ENCODE data around the gene ENTREP1.
A peak's percentile ranks its signal among the peaks of the same experiment; 100 is the strongest.
"Not testable (repeated sequence)": the region's sequence is repeated elsewhere in the genome, so short reads cannot be mapped to it uniquely, and the experiment has no call there.

ENTREP1 gene

GRCh38 chr9:69411931-69412740 is 87.1 kb downstream of the ENTREP1 start:
- DNase-seq, result peak; percentile 50

GRCh38 chr9:69412741-69413150 is 87.7 kb downstream of the ENTREP1 start:
- DNase-seq, result peak; percentile 65

GRCh38 chr9:69420611-69421270 is 95.7 kb downstream of the ENTREP1 start:
- DNase-seq, result no peak

- peak; percentile 66 for DNase-seq
Observed at GRCh38 chr9:69421908-69422801, 97.1 kb downstream of the ENTREP1 start.

GRCh38 chr9:69425136-69425801 is 100.3 kb downstream of the ENTREP1 start:
- DNase-seq, result no peak

GRCh38 chr9:69427286-69427685 is 102.3 kb downstream of the ENTREP1 start:
- no peak for DNase-seq

GRCh38 chr9:69428017-69428785 is 103.2 kb downstream of the ENTREP1 start:
- no peak for DNase-seq

- DNase-seq, result no peak
Observed at GRCh38 chr9:69429281-69429680, 104.3 kb downstream of the ENTREP1 start.

- DNase-seq, result no peak
Observed at GRCh38 chr9:69430206-69430605, 105.2 kb downstream of the ENTREP1 start.

- DNase-seq, result no peak
Observed at GRCh38 chr9:69431203-69431602, 106.2 kb downstream of the ENTREP1 start.

- DNase-seq, result no peak
Observed at GRCh38 chr9:69431777-69432176, 106.8 kb downstream of the ENTREP1 start.

GRCh38 chr9:69432623-69433022 is 107.6 kb downstream of the ENTREP1 start:
- DNase-seq, result no peak

- no peak for DNase-seq
Observed at GRCh38 chr9:69433392-69433791, 108.4 kb downstream of the ENTREP1 start.

- no peak for DNase-seq
Observed at GRCh38 chr9:69433968-69434367, 109.0 kb downstream of the ENTREP1 start.

GRCh38 chr9:69439654-69440053 is 114.6 kb downstream of the ENTREP1 start:
- not testable (repeated sequence) for DNase-seq

- DNase-seq, result not testable (repeated sequence)
Observed at GRCh38 chr9:69440254-69440955, 115.4 kb downstream of the ENTREP1 start.

All from right kidney (tissue), 1 donor.